Measurements from ENCODE around the gene GARIN5B.

- TF ChIP-seq POLR2A (IDR thresholded peaks at IDR 0.05; ENCODE audit: low read length) (no peak), GATA1 (IDR thresholded peaks at IDR 0.05; ENCODE audit: low read depth, low read length) (no peak)
These were observed 5.9 kb upstream of the GARIN5B start for GRCh38 chr19:55368701-55369563.
